ENCODE results near the gene PPM1H. TPM values are rescaled to one million over a fixed set of nuclear protein-coding genes. Genes with fewer than 3 reads are reported as not detected.

The PPM1H gene
- total and polyA plus RNA-seq, 2 of the 8 experiments (the other 6 are each of a cell fraction or from before 2014, with no cell fraction given), result 16.4 to 36.1 TPM

GRCh38 chr12:62977418-62977817, 42.5 kb upstream of the PPM1H start:
- ChIA-PET CTCF (ENCODE audit: partially characterized antibody) (interaction anchor here (2.0 kb wide), 1 partner anchor 42 kb away, joined by 5 read pairs; the partner anchor contains the start of gene PPM1H), POLR2A (ENCODE audit: partially characterized antibody) (interaction anchor here (1.1 kb wide), 1 partner anchor 10 kb away, joined by 3 read pairs; no protein-coding TSS in a partner anchor)
- no peak overlapping the region for H3K14ac ChIP-seq (ENCODE audit: insufficient read length)
- no peaks in the 10 kb centered on the region for H3K79me1 ChIP-seq (ENCODE audit: low read depth, low read length)
- no peak overlapping the region for H3K56ac ChIP-seq (replicated peaks; ENCODE audit: insufficient read length, low read depth, low read length)
- no peak overlapping the region for H3K4ac ChIP-seq (replicated peaks; ENCODE audit: insufficient read length, low read depth, low read length)
- H2AK5ac ChIP-seq (ENCODE audit: low read depth, low read length), result no peak overlapping the region
- H3K4me2 ChIP-seq (ENCODE audit: insufficient read depth in 1 of 2, low read depth in 2 of 2, low read length in 2 of 2), result no peak overlapping the region
- H3K23ac ChIP-seq (ENCODE audit: insufficient read length), result no peak overlapping the region
- no peak for FAIRE-seq
- no peak overlapping the region for H2BK15ac ChIP-seq (ENCODE audit: low read length)
- no peaks in the 10 kb centered on the region for H3K23me2 ChIP-seq (ENCODE audit: low read depth, low read length)
- no peak overlapping the region for H3K27ac ChIP-seq (ENCODE audit: low read depth, low read length)
- no peak overlapping the region for H2BK5ac ChIP-seq (ENCODE audit: low read depth, low read length)
- no peak overlapping the region for H3K18ac ChIP-seq (ENCODE audit: extremely low read depth, low read length)
- H4K20me1 ChIP-seq (replicated peaks in 1 of 2; ENCODE audit: control insufficient read depth in 1 of 2, insufficient read depth in 2 of 2, low read length in 2 of 2), result no peaks in the 10 kb centered on the region
- H3K27me3 ChIP-seq (replicated peaks in 1 of 4; ENCODE audit: control insufficient read depth in 3 of 4, extremely low read depth in 1 of 4, insufficient read depth in 3 of 4, low read length in 3 of 4), result no peaks in the 10 kb centered on the region
- WGBS, 2 experiments (ENCODE audit: extremely low coverage in 1 of 2, insufficient coverage in 1 of 2, insufficient read length in 1 of 2, insufficient replicate concordance in 2 of 2, low coverage in 1 of 2, low lambda C conversion rate in 2 of 2, missing lambda C conversion rate in 1 of 2), result 91% methylated on average over 5 of the region's 5 CpGs; no CpG with 5 or more reads in 1 of the 2 experiments
- H4K8ac ChIP-seq (ENCODE audit: extremely low read depth, insufficient read depth, low read length), result no peak overlapping the region
- no peak overlapping the region for H2AFZ ChIP-seq (ENCODE audit: low read length)
- H2BK12ac ChIP-seq (ENCODE audit: low read depth, low read length), result no peak overlapping the region
- no peaks in the 10 kb centered on the region for H3K4me1 ChIP-seq (replicated peaks in 1 of 4; ENCODE audit: control insufficient read depth in 3 of 4, insufficient read depth in 4 of 4, low read length in 3 of 4)
- no peak overlapping the region for H2BK20ac ChIP-seq (ENCODE audit: low read length)
- no peaks in the 10 kb centered on the region for H3K36me3 ChIP-seq (ENCODE audit: control insufficient read depth in 2 of 4, insufficient read depth in 4 of 4, low read length in 3 of 4)
- H2BK120ac ChIP-seq (replicated peaks; ENCODE audit: low read depth, low read length), result no peak overlapping the region
- H3K79me2 ChIP-seq (ENCODE audit: control insufficient read depth in 1 of 2, insufficient read depth in 2 of 2, low read length in 2 of 2), result no peaks in the 10 kb centered on the region
- no peak overlapping the region for H3K9ac ChIP-seq (replicated peaks in 1 of 4; ENCODE audit: extremely low read depth in 1 of 4, low read depth in 3 of 4, low read length in 3 of 4)
- no peak overlapping the region for H3K4me3 ChIP-seq (ENCODE audit: extremely low read depth in 1 of 4, insufficient read depth in 2 of 4, low read depth in 3 of 4, low read length in 4 of 4)
- no peak overlapping the region for H4K91ac ChIP-seq (replicated peaks; ENCODE audit: insufficient read length, low read length)
- no peaks in the 10 kb centered on the region for H3K9me3 ChIP-seq (ENCODE audit: insufficient read depth in 2 of 2, low read depth in 1 of 2, low read length in 1 of 2)
- DNase-seq (ENCODE audit: low read depth in 1 of 2, low spot score in 2 of 2), result no peak
- no peak overlapping the region for H4K5ac ChIP-seq (ENCODE audit: insufficient read length, low read depth, low read length)
- TF ChIP-seq KDM4A (IDR thresholded peaks at IDR 0.05; ENCODE audit: low read depth, low read length, severe bottlenecking) (no peak), TAF1 (IDR thresholded peaks at IDR 0.05; ENCODE audit: low read depth, low read length) (no peak), SP4 (IDR thresholded peaks at IDR 0.05; ENCODE audit: low read length) (no peak), SRF (IDR thresholded peaks at IDR 0.05; ENCODE audit: low read depth, low read length) (no peak), YY1 (IDR thresholded peaks at IDR 0.05; ENCODE audit: low read depth, low read length) (no peak), E2F6 (IDR thresholded peaks at IDR 0.05) (no peak), KDM5A (IDR thresholded peaks at IDR 0.05; ENCODE audit: low read length) (no peak), SAP30 (IDR thresholded peaks at IDR 0.05; ENCODE audit: insufficient read depth, insufficient replicate concordance, low read length) (no peak), SP1 (IDR thresholded peaks at IDR 0.05; ENCODE audit: low read depth, low read length) (no peak), FOSL1 (IDR thresholded peaks at IDR 0.05; ENCODE audit: insufficient read depth, low read depth, low read length) (no peak), HDAC6 (IDR thresholded peaks at IDR 0.05; ENCODE audit: low read depth, low read length) (no peak), PHF8 (conservative IDR thresholded peaks at IDR 0.05; ENCODE audit: low read depth, low read length) (no peak)
